Airway epithelial cell (primary cell): ENCODE measurements around the gene SH2B2. TPM values are rescaled to one million over a fixed set of nuclear protein-coding genes. Genes with fewer than 3 reads are reported as not detected.

Experiments
- total RNA-seq: library from RNA; depleted of rRNA; stranded (reverse); fragments of >200 nt; gene quantifications from 2 replicates; pipeline ENCODE4 v1.2.3, GENCODE V29; 2015

SH2B2 gene
- 4.0 and 6.1 TPM in 2 replicates for total RNA-seq

DNA sequence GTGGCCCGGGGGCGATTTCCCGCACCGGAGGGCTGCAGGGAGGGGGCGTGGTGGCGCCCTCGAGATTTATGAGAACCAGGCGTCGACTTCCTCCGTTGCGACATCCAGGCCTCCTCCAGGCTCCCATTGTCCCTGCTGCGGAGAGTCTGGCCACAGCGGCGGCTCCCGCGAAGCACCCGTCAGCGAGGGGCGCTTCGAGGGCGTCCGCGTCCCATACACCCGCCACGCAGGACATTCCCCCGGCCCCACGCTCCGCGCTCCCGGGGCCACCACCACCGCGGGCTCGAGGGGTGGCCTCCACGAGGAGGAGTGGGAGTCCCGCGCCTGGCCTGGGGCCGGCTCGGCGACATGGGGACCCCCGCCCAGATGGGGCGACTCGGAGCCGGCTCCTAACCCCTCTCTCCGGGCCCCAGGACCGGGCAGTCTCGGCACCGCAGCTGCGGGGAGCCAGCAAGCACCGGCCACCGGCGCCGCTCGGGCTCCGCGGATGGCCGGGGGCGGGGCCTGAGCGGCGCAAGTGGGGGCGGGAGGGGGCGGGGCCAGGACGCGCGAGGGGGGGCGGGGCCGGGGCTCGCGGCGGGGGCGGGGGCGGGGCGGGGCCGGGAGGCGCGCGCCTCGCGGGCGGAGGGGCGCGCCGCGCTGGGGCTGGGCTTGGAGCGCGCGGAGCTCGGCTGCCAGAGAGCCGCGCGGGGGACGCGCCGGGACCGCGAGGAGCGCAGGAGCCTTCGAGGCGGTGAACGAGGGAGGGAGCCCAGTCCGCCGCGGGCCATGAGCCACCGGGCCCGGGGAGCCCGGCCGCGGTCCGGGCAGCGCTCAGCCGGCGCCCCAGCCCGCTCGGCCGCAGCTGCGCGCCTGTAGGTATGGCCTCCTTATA, at the start of gene SH2B2:
SH2B2 (plus strand) TSS at position 632 of the 874 bp plus-strand sequence. CDS start 13,683 bp downstream, outside the sequence.

DNA sequence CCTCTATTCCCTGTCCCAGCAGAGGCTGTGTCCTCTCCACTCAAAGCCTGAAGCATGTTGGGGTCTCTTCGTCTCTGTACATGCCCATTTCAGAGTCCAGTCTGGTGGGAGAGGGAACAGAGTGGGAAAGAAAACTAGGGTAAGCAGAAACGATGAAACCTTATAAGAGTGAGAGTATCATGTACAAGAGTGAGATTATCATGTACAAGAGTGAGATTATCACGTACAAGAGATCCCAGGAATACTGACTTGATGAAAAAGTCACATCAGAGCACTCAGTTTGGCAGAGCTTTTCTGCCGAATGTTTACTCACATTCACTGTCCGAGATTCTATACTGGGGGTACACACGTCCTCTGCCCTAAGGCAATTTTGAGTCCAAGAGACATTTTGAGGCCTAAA, 69.7 kb downstream of the SH2B2 start, which contains the start of gene SPDYE6:
SPDYE6 (minus strand) TSS at position 101 of the 400 bp plus-strand sequence. CDS start 421 bp downstream, outside the sequence.

Other genes starting within 250 kb of the SH2B2 start
- gene SPDYE6, start 69.6 kb downstream of the SH2B2 start, total RNA-seq: not detected in 2 replicates
- gene PRKRIP1, start 109.5 kb downstream of the SH2B2 start, total RNA-seq: 13.3 and 15.0 TPM in 2 replicates
- gene ORAI2, start 146.7 kb downstream of the SH2B2 start, total RNA-seq: 8.0 and 15.7 TPM in 2 replicates
- 11.8 and 14.9 TPM in 2 replicates for gene ALKBH4, start 178.0 kb downstream of the SH2B2 start, total RNA-seq
- gene LRWD1, start 178.1 kb downstream of the SH2B2 start, total RNA-seq: 14.4 and 31.0 TPM in 2 replicates
- 24.7 and 40.1 TPM in 2 replicates for gene POLR2J, start 192.1 kb downstream of the SH2B2 start, total RNA-seq
- 0.51 and 2.5 TPM in 2 replicates for gene RASA4B, start 230.9 kb downstream of the SH2B2 start, total RNA-seq